ENCODE results near the gene TRERF1. TPM values are rescaled to one million over a fixed set of nuclear protein-coding genes. Genes with fewer than 3 reads are reported as not detected.

The TRERF1 gene
- total RNA-seq, 6 donors from 2014 or later: 2.0 to 7.3 (median 5.4) TPM

DNA sequence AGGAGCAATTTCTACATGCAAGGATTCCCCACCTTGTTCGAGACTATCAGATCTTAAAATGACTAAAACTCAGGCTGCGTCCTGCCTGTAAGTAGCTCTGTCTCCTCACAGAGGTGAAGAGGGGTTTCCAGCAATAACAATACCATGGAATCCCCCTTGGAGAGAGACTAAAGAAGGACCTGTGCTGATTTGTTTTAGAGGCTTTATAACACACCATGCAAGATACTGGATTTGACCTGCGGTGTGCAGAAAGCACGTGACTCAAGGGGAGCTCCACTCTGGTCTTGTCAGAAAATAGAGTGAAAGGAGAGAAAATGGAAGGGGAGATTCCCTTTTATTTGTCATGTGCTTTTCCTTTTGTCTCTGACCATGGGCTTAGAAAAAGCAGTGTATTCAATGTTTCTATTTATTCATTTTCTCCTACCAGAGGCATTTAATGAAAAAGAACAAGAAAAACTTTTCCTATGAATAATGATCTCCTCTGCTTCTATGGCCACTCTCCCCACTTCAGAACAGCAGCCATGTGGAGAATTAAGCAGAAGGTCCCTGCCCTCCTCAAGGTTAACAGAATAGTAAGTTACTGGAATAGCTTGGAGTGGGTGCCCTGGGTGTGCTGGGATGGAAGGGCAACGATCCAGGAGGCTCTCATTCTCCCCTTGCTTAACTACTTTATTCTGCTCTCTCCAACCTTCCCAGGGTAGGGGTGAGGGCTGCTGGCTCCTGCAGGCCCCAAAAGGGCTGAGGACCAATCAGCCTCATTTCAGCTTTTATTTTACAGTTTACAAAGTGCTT lies 214.8 kb downstream of the TRERF1 start:
- no peak for TF ChIP-seq POLR2AphosphoS5 (IDR thresholded peaks at IDR 0.05)
- TF ChIP-seq EP300 (IDR thresholded peaks at IDR 0.05): no peak
- TF ChIP-seq, protein P1, sequence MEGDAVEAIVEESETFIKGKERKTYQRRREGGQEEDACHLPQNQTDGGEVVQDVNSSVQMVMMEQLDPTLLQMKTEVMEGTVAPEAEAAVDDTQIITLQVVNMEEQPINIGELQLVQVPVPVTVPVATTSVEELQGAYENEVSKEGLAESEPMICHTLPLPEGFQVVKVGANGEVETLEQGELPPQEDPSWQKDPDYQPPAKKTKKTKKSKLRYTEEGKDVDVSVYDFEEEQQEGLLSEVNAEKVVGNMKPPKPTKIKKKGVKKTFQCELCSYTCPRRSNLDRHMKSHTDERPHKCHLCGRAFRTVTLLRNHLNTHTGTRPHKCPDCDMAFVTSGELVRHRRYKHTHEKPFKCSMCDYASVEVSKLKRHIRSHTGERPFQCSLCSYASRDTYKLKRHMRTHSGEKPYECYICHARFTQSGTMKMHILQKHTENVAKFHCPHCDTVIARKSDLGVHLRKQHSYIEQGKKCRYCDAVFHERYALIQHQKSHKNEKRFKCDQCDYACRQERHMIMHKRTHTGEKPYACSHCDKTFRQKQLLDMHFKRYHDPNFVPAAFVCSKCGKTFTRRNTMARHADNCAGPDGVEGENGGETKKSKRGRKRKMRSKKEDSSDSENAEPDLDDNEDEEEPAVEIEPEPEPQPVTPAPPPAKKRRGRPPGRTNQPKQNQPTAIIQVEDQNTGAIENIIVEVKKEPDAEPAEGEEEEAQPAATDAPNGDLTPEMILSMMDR (IDR thresholded peaks at IDR 0.05): no peak
- TF ChIP-seq POLR2A (IDR thresholded peaks at IDR 0.05): no peak
- Histone ChIP-seq H3K27me3 (no peaks in the 10 kb centered on the region), H3K9me3 (no peaks in the 10 kb centered on the region), H3K4me1 (no peaks in the 10 kb centered on the region), H3K4me3 (no peak overlapping the region), H3K27ac (no peak overlapping the region), H3K36me3 (peaks cover 0 to 18% (median 3%) of the 10 kb centered on the region in 4 donors)
- ATAC-seq (ENCODE audit: low FRiP score in 2 of 2) (no peak), DNase-seq (no peak)
- WGBS, 2 donors: 84 to 86% methylated on average over 5 of the region's 5 CpGs

DNA sequence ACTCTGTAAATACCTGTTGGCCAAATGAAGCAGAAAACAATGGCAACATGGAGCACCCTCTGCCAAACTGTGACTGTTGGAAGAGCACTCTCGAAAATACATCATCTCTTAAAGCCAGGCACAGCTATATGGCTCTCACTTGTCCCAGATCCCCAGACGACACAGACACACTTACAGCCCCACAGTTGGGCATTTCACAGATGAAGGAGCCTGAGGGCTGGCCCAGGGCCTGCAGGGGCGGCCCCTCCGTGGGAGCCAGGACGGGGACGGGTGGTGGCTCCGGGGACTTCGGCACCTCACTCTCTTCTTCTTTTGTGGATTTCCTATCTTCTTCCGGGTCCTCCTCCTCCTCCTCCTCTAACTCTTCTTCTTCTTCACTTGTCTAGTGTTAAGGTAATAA lies 215.7 kb downstream of the TRERF1 start:
- DNase-seq (no peak), ATAC-seq (ENCODE audit: low FRiP score in 2 of 2) (no peak)
- no peak overlapping the region for H3K27ac ChIP-seq
- no peaks in the 10 kb centered on the region for H3K9me3 ChIP-seq
- 90 to 97% methylated on average over 9 of the region's 9 CpGs for WGBS, 2 donors
- no peaks in the 10 kb centered on the region for H3K4me1 ChIP-seq
- no peaks in the 10 kb centered on the region for H3K27me3 ChIP-seq
- no peak overlapping the region for H3K4me3 ChIP-seq
- TF ChIP-seq EP300 (IDR thresholded peaks at IDR 0.05): no peak
- no peak for TF ChIP-seq POLR2AphosphoS5 (IDR thresholded peaks at IDR 0.05)
- TF ChIP-seq POLR2A (IDR thresholded peaks at IDR 0.05): no peak
- TF ChIP-seq, protein P1 (IDR thresholded peaks at IDR 0.05): no peak
- H3K36me3 ChIP-seq: peaks cover 0 to 10% (median 3%) of the 10 kb centered on the region in 4 donors

GRCh38 chr6:42232035-42232434 lies 219.7 kb downstream of the TRERF1 start:
- Histone ChIP-seq H3K9me3 (no peaks in the 10 kb centered on the region), H3K36me3 (peaks cover 0 to 9% (median 2%) of the 10 kb centered on the region in 4 donors), H3K4me3 (no peak overlapping the region), H3K27me3 (no peaks in the 10 kb centered on the region), H3K4me1 (no peaks in the 10 kb centered on the region), H3K27ac (no peak overlapping the region)
- ATAC-seq (ENCODE audit: low FRiP score in 2 of 2) (no peak), DNase-seq (no peak)
- TF ChIP-seq POLR2A (IDR thresholded peaks at IDR 0.05): no peak
- TF ChIP-seq, protein P1 (IDR thresholded peaks at IDR 0.05): no peak
- WGBS, 2 donors: 94 to 96% methylated on average over 3 of the region's 3 CpGs

DNA sequence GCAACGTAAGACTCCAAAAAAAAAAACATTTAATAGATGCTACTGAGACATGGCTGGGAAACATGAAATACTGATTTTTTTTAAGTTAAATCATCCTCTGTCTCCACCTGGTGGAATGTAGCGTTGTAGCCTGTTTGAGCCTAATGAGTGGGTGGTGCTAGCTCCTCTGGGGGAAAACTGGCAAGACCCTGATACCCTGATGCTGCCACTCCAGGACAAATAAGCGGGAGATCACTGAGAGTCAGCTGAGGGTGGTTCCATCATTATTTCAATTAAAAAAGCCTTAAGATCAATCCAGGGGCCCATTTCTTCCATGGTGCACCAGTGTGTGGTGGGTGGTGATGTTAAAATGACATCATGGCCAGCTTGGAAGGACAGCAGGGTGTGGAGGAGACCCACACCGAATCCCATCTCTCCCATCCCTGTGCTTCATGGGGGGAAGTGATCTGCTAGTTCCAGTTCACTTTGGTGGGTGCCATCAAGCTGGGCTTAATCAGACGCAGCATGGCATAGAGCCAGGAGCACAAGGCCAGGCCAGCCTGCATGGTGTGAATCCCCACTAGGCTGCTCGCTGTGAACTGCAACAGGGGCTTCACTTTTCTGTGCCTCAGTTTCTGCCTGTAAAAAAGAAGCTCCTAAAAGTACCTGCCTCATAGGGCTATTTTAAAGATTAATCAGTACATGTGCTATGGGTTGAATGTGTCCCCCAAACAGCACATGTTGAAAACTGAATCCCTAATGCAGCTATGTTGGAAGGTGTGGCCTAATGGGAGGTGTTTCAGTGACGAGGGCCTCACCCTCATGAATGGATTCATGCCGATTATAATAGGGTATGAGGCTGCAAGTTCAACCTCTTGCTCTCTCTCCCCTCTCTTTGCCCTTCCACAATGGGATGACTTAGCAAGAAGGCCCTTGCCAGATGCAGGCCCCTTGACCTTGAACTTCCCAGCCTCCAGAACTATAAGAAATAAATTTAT lies 221.1 kb downstream of the TRERF1 start:
- Histone ChIP-seq H3K36me3 (peaks cover 0 to 9% (median 2%) of the 10 kb centered on the region in 4 donors), H3K9me3 (no peaks in the 10 kb centered on the region), H3K4me3 (no peak overlapping the region), H3K27me3 (no peaks in the 10 kb centered on the region), H3K4me1 (peaks cover 0 to 6% (median 0%) of the 10 kb centered on the region in 4 donors), H3K27ac (no peak overlapping the region)
- WGBS, 2 donors: 83 to 84% methylated on average over 7 to 8 of the region's 8 CpGs
- DNase-seq: no peak
- TF ChIP-seq POLR2A (IDR thresholded peaks at IDR 0.05): no peak
- TF ChIP-seq, protein P1 (IDR thresholded peaks at IDR 0.05): no peak
- TF ChIP-seq EP300 (IDR thresholded peaks at IDR 0.05): no peak
- TF ChIP-seq POLR2AphosphoS5 (IDR thresholded peaks at IDR 0.05): no peak
- peak in 1 of 2 donors; percentile 44 for ATAC-seq (ENCODE audit: low FRiP score in 2 of 2)

All from upper lobe of left lung (tissue), 6 donors.